ENCODE data around the gene LRRC47.

DNA sequence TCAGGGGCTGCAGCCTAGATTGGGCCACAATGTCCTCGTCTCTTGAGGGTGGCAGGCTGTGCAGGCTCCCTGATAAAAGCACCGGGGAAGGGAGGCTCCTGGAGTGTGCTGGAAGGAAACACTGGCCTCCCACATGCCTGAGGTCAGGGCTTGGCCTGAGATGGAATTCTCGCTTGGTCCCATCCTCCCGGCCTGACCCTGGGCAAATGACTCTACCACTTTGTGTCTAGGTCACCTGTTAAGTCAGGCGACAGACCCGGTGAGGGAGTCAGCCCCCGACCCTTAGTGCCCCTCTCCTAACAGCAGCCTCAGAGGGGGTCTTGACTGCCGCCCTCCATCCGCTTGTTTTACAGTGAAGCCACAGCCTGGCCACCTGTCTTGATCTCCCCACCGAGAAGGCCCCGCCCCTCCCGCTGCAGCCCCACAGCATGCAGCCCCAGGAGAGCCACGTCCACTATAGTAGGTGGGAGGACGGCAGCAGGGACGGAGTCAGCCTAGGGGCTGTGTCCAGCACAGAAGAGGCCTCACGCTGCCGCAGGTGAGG is 21.3 kb downstream of the LRRC47 start:
- TF ChIP-seq POLR2A (IDR thresholded peaks at IDR 0.05; ENCODE audit: control extremely low read depth in 1 of 2, low read depth in 2 of 2, low read length in 2 of 2) (no peak), RXRA (IDR thresholded peaks at IDR 0.05; ENCODE audit: insufficient read depth, low read depth, low read length) (no peak), ZNF274 (IDR thresholded peaks at IDR 0.05; ENCODE audit: borderline replicate concordance, extremely low read depth, low read length) (no peak), SIN3A (conservative IDR thresholded peaks at IDR 0.05 in 1 of 2, IDR thresholded peaks at IDR 0.05 in 1 of 2; ENCODE audit: low read depth in 1 of 2, low read length in 2 of 2) (no peak), JUN (IDR thresholded peaks at IDR 0.05; ENCODE audit: low read depth, low read length) (no peak), HDAC6 (IDR thresholded peaks at IDR 0.05; ENCODE audit: low read depth, low read length) (no peak), MAFK (IDR thresholded peaks at IDR 0.05; ENCODE audit: low read depth, low read length) (no peak)
- TF ChIP-seq, protein P1, sequence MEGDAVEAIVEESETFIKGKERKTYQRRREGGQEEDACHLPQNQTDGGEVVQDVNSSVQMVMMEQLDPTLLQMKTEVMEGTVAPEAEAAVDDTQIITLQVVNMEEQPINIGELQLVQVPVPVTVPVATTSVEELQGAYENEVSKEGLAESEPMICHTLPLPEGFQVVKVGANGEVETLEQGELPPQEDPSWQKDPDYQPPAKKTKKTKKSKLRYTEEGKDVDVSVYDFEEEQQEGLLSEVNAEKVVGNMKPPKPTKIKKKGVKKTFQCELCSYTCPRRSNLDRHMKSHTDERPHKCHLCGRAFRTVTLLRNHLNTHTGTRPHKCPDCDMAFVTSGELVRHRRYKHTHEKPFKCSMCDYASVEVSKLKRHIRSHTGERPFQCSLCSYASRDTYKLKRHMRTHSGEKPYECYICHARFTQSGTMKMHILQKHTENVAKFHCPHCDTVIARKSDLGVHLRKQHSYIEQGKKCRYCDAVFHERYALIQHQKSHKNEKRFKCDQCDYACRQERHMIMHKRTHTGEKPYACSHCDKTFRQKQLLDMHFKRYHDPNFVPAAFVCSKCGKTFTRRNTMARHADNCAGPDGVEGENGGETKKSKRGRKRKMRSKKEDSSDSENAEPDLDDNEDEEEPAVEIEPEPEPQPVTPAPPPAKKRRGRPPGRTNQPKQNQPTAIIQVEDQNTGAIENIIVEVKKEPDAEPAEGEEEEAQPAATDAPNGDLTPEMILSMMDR (IDR thresholded peaks at IDR 0.05; ENCODE audit: control extremely low read depth in 1 of 3, insufficient read depth in 1 of 3, low read depth in 1 of 3, low read length in 3 of 3) = no peak

Data from H1 (cell line).